HG03460 (cell line): ENCODE measurements around the gene COL17A1.

Source experiments
- ATAC-seq: cut with Tn5 transposase; IDR thresholded peaks from one replicate; pipeline ENCODE4 v1.9.1; 2021; ENCODE audit not compliant: unreplicated experiment

Gene COL17A1

DNA sequence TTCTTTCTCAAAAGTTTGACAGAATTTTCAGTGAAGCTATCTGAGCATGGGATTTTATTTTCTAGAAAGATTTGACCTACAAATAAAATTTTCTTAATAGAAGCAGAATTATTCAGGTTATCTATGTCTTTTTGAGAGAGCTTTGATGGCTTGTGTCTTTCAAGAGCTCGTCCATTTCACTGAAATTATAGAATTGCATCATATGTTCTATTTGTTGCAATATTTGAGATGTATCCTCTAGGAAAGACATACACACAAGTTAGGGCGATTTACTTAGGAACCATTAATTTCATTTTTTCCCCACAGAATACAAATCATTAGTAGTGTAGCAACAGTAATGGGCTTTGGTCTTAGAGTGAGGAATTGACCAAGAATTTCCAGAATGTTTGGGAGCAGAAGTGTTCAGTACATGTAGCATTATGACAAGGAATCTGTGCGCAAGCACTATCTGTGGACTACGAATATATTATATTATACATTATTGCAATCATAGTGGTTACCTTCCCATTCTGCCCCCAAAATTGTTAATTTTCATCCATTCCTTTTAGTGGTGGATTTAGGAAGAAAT, 12.8 kb upstream of the COL17A1 start:
- ATAC-seq, result no peak

DNA sequence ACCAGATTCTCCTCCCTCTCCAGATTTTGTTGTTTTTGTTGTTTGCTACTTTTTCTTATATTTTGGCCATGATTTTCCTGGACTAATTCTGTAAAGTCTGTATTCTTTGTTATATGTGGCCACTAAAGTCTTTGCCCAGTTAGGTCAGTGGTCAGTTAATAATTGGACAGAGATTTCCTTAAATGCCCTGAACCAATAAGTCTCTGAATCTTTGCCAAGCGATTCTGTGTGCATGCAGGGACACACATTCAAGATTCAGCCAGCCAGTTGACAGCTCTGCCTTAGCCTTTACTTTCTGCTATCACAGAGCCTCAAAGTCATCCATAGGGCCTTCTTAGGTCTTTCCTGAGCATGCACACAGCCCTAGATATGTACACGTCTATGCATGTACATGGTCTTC, 11.0 kb upstream of the COL17A1 start:
- ATAC-seq, result no peak

DNA sequence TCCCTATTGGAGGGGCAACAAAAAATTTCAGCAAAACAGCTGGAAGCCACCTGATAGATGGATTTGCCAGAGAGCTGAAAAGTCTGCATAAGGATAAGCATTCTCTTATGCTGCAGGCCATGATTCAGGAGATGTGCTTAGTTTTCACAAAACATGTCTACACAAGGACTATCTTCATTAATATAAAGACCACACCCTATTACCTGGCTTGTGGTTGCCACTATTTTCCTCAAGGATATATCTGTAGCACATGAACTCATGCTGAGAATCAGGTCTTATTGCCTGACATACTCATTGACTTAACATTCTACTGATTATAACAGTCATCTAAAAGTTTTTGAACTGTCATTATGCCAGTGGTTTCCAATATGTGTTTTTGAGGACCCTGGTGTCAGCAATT, 7.1 kb upstream of the COL17A1 start:
- no peak for ATAC-seq

DNA sequence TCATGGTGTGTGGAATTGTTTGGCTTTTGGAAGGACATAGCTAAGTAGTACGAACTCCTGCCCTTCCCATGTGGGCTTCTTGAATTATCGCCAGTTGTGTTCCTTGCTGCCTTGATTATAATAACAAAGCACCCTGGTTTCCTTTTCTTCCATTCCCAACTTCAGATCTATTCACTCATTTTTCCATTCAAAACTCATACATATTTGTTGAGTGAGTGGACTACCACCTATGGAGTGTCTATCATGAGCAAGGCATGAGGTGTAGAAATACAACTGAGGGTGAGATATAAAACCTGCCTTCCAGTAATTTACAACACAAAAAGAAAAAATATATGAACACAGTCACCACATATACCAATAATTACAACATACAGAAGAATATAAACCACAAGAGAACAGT, 4.9 kb upstream of the COL17A1 start:
- ATAC-seq, result no peak

DNA sequence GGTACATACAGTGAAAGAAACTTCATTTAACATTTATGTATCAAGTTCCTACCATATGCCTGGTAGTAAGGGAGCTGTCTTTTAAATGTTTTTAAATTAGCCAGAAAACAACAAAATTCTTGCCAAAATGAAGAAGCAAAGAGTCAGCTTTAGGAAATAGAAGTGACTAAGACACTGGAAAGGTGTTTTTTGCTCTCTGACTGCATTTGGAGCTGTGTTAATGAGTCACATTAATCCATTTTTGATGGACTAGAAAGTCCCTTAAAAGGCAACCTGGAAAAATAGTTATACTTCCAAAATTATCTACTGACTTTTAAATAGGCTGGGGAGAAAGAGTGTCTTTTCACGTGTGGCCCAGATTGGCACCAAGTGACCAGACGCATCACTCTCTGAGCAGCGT, 3.9 kb upstream of the COL17A1 start:
- no peak for ATAC-seq

DNA sequence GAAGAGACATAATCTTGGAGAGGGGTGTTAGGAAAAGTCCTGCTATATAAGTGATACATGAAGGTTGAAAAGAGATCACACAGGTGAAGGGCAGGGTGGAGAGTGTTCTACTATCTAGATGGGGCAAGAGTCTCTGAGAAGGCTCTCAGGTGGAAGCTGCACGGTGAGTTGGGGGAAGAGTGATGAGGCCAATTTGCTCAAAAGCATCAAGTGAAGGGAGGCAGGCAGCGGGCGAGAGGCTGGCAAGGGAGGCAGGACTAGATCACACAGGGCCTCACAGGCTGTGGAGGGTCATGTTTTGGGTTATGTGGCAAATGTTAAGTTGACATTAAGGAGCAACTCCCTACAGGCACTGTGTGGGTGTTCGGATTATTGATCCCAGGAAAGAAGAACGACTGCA, 2.6 kb upstream of the COL17A1 start:
- ATAC-seq, result no peak

DNA sequence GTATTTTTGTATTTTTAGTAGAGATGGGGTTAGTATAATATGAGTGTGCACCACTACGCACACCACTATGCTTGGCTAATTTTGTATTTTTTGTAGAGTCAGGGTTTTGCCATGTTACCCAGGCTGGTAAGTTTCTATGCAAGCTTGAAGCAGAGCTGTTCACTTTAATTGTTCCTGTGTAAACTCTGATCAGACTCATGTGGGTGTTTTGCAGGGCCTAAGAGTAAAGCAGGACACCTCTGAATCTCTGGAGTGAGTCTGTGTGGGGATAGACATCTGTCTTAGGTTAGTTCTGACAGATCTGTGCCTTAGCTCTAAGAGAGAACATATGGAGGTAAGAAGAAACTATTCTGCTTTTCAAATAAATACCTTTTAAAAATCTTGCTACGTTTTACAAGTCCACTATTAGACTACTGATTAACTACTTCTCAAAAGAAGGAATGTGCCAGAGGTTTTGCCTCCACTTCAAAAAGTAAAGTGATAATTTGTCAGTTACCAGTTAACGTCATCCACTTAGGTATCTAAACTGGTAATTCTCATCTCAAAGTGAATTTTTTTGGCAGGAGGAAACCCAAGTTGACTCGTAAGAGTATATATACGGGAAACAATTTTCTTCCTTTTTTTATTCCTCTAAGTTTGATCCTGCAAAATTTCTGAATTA, 1.1 kb downstream of the COL17A1 start:
- ATAC-seq, result no peak

DNA sequence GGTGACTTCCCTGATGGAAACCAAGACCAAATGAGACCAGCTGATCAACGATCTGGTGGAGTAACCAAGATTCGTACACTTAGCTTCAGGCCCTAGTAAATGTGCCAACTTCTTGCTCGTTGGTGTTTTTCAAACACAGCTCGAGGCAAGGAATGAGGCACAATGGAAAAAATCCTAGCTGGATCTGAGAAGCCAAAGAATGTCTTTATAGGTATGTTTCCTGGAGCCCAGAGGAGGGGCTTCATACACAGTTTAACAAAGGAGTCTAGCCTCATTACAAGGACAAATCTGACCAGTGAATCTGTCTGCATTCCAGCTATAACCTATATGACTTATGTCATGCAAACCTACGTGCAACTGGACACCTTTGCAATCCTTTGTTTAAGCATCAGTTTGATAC, 3.7 kb downstream of the COL17A1 start:
- ATAC-seq, result no peak

DNA sequence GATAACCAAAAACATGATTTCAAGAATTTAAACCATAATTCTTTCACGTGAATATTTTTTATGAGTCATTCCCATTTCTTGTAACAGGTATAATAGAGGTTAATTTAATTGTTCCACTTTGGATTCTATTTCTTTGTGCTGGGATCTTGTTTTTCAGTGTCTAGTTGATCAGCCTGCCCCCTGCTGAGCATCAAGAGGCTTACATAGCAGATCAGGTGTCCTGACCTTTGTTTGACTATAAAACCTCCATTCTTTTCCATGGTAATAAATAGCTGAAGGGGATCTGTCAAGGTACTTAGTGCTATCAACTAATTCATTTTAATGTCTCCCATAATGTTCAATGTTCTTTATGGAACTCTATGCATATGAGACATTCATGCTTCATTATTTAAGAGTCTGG, 4.9 kb downstream of the COL17A1 start:
- no peak for ATAC-seq

DNA sequence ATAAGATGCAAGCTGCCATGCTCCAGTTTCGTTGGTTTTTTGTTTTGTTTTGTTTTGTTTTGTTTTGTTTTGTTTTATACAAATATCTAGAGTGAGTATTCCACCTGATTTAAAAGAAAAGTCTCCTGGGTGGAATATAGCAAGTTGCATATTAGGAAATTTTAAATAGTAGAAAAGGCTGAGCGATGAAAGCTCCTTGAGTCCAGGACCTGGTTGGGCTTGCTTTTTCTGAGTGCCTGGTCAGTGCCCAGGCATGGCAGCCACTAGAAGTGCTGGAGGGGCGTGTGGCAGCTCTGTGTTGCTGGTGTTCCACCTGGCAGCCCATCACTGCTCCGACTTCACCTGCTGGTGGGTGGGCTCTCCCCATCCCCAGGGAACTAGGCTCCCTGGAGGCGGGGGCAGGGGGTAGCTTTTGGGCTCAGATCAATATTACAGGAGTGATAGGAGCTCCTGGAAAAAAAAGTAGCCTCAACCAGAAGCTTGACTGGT, 8.0 kb downstream of the COL17A1 start:
- ATAC-seq, result no peak

DNA sequence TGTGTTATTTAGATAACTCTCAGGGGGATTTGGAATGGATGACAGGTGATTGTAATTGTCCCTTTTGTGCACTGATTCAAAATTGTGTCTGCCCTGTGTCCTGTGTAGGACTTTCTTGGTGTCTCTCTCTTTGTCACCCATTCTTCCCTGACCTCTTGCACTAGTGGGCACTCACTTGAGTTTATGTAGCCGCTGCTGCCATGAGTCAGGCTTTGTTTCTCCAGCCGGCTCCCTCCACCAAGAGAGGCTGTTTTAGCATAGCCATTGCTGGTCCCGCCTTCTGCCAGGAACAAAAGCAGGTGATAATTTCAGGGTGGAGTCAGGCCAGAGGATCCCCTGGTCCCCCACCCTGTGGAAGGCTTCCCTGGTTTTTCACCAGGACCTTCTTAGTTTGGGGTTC, 8.4 kb downstream of the COL17A1 start:
- no peak for ATAC-seq

DNA sequence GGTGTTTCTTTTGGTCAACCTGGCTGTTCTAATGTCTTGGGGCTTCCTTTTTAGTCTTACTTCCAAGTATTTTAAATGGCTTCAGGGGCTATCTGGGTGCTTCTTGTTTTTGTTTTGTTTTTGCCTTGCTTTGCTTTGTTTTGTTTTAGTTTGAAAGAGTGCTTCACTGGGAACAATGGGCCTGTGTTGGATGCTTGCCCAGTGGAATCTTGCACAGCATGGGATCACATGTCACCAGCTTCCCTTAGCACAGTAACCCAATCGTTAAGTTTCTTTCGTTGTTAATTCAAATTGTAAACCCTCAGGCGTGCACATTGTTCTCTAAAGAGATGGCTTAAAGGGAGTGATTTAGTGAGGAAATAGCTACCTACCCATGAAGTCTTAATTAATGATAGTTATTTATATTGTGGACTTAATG, 8.9 kb downstream of the COL17A1 start:
- ATAC-seq, result no peak

DNA sequence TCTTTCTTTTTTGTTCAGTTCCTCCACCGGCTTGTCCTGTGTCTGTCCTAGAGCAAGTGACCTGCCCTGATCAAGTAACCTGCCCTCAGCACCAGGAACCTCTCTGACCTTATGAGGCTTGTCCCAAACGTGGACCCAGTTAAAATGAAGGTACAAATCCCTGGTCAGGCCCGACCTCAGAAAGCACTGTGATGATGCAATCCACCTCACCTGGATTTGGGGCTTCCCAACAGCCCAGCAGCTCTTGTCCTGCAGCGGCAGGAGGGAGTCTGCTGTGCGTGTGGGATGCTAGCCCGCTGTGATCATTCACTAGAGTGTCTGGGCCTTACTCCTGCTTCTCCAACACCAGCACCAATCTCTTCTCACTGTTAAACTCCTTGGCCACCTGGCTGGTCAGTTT, 11.2 kb downstream of the COL17A1 start:
- ATAC-seq, result no peak

DNA sequence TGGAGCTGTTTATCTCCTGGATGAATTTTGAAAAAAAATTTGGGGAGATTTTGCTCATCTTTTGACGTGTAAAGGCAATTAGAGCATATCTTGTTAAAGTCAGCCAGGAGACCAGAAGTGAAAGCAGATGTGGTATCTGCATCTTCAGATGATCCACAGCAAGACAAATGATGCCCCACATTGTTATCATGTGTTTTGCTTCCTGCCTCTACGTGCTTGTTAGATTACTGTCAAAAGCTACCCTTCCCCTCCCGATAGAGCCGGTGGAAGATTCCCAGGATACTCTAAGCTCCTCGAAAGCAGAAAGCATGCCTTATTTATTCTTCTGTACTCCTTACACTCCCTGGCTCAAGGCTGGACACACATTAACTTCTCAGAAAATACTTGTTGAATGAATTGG, 12.9 kb downstream of the COL17A1 start:
- ATAC-seq, result no peak

DNA sequence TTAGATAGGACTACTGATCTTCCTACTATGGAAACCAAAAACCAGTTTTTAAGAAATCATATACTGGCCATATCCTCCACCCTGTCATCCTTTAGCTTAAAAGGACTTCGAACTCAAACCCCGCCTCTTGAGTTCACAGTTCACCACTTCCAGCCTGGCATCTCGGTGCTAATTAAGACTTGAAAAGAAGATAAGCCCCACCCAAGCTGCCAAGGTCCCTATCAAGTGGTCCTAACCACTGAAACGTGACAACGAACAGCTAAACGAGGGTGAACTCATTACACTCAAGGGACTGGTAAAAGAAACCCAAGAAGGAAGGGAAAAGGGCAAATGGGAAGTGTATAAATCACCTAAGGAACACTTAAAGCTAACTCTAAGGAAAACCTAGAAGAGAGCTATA, 16.1 kb downstream of the COL17A1 start:
- ATAC-seq, result no peak

DNA sequence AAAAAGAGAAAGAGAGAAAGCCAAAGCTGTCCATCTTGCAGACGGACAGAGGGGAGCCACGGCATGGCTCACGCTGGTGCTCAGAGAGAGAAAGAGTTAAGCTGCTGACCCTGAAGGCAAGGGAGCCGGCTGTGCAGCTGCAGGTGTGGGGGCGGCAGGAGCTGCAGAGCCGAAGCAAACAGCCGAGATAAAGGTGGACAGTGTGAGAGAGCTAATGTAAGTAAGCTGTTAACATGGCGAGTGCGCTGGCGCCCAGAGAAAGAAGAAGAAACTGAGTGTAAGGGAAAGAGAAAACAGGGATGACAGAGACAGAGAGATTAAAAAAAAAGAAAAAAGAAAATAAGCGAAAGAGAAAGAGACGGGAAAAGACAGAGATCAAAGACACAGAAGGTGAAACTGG, 18.2 kb downstream of the COL17A1 start:
- ATAC-seq, result no peak

DNA sequence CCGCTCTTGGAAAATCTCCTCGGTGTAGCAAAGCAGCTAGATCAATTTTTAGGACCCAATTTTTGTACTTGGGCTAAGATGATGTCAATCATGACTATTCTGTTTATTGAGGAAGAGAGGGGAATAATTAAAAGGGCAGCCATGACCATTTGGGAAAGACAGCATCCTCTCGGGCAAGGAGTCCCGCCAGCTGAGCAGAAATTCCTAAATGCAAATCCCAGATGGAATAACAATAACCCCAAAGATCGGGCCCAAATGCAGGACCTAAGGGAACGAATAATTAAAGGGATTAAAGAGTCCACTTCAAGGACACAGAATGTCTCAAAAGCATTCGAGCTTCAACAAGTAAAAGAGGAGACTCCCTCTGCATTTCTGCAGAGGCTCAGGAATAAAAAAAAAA, 18.7 kb downstream of the COL17A1 start:
- ATAC-seq, result no peak

DNA sequence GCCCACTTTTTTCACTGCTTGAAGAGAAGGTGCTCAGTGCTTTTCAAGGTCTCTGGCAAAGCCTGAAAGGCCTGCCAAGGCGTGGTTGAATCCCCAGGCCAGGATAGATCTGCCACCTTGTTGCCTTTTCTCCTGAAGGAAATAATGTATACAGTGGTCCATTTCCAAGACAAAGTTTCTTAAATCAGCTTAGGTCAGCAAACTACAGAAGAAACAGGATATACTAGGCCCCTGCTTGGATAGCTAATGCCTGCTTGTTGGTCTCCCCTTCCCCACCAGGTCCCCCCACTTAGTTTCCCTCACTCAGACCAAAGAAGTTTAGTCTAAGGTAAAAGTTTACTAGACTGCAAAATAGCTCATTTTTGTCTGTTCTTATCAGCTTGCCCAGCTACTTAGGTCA, 19.9 kb downstream of the COL17A1 start:
- ATAC-seq, result no peak

DNA sequence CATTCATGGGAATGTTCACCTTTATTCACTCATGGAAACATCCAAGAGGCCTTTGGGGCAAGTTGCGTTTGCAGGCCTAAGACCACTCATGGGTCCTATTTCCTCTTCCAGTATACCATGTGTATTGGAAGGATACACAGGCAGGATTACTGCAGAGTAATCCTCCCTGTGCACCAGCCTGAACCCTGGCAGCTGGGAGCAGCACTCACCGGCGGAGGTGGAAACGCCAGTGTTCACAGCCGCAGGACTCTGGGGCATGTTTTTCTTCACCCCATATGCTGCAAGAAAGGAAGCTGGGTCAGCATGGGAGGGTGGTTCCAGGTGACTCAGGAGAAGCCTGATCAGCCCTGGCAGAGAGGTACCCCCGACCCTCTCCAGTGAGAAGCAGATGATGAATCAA, 24.5 kb downstream of the COL17A1 start:
- no peak for ATAC-seq

DNA sequence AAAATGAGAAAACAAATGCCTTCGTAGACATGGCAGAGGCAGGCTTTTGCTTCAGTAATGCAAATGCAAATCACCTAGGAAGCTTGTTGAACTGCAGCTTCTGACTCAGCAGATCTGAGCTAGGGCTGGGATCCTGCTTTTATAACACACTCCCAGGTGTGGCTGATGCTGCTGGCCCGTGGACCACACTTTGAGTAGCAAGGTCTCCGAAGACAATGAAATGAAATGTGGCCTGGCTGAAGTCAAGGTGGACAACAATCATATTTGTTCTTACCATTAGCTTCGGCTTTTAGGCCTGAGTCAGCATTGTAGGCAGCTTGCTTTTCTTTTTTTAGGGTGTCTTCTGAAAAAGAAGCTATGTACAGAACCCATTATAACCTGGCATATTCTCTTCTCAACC, 26.3 kb downstream of the COL17A1 start:
- ATAC-seq, result no peak

DNA sequence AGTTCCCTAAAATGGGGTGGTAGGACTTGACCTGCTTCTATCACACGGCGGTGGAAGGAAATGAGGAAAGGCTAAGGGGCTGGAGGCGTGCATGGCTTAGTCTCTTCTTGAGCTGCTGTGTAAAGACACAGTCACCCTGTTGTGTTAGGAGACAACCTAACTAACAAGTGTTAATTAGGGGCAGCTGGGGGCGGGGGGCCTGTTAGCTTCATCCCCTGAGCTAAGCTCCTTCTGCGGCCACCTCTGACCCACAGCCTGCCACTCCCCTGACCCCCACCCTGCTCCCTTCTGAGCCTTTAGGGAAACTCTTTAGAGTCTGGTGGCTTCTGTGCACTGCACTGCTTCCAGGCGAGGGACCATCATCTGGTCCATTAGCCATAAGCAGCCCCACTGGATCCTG, 28.0 kb downstream of the COL17A1 start:
- ATAC-seq, result no peak

DNA sequence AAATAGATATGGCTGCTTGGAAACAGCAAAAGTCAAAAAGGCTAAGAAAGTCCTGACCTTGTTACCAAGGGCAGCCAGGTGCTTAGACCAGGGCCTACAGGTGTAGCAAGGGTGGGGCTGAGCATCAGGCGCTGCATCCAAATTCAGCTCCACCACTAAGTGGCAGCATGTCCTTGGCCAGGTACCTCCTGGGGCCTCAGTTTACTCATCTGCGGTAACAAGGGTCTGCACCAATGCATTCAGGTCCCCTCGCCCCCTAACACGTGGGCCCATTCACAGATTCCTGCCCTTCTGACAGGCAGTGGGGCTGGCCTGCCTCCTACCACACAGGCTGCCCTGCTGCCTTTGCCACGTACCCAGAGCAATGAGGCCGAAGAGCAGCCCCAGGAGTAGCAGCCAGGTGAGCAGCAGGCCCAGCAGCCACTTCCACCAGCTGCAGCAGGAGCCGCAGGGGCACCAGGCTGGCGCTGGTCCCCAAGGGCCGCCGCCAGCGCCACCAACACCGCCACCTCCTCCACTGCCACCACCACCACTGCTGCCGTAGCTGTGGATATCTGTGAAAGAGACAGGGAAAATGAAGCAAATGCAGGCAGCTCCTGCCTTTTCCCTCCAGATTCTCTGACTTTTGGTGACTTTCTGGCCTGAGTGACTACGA, 28.9 kb downstream of the COL17A1 start:
- ATAC-seq, result no peak

DNA sequence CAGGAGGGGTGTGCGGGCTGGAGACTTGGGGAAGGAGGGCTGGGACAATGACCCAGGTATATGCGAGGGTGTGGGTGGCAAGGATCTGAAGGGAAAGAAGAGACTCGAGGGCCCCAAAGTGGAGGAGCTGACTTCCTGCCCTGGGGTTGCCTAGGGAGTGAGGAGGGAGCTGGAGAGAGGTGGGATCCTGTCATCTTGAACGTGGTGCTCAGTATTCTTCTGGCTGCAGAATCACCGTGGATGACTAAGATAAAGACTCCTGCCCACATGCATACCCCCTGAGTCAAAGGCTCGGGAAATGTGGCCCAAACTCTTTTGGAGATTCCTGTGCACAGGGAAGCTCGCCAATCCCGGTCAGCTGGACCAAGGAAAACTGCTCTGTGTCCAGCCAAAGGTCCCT, 31.2 kb downstream of the COL17A1 start:
- no peak for ATAC-seq
